MM.1S (cell line): Measurements from ENCODE around the gene TSPEAR.

ENCODE experiments used
- CTCF ChIP-seq: fragments of 300-600 bp; sonication (generic); IDR thresholded peaks from 2 replicates; pipeline ENCODE4 v1.5.1; 2016; ENCODE audit warnings: antibody characterized with exemption, low read length, mixed read lengths
- EZH2 ChIP-seq: fragments of 300-600 bp; sonication (generic); optimal IDR thresholded peaks from 2 replicates; pipeline ENCODE3; 2017; ENCODE audit warnings: low read depth, mild to moderate bottlenecking, antibody characterized with exemption, low read length, mixed read lengths
- EZH2phosphoT487 ChIP-seq: fragments of 300-600 bp; sonication (generic); IDR thresholded peaks from 2 replicates; pipeline ENCODE4 v1.6.1; 2018; ENCODE audit warnings: antibody characterized with exemption, low read length

DNA sequence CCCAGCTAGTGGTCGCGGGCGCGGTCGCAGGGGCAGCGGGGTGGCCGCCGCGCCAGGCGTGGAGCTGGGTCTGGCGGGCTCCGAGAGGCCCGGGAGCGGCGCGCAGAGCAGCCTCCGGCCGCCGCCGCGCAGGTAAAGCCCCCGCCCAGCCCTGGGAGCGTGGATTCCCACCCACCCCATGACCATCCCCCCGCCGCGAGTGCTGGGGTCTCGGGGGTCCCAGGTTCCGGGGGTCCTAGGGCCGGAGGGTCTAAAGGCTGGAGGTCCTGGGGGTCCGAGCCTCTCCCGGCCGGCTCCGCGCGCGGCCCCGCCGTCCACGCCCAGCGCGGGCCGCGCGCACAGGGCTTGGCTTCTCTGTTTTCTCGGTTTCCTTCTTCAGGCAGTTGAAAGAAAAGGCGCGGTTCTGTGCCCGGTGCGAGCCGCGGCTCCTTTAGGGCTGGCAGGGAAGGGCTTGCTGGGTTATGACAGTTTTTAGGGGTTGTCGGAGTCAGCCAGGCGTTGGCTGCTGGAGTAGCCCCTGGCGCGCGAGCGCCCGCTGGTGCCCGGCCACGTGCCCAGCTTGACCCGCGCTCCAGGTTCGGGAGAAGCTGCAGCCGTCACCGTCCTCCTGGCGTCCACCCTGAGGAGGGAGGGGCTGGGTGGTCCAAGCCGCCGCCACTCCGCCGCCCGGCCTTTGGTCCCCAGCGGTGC lies 255.7 kb downstream of the TSPEAR start:
- TF ChIP-seq CTCF (no peak), EZH2phosphoT487 (no peak), EZH2 (no peak)
